H1 (cell line): Measurements from ENCODE around the gene SMIM41. TPM values are rescaled to one million over a fixed set of nuclear protein-coding genes. Genes with fewer than 3 reads are reported as not detected.

Experiments
- BACH1 ChIP-seq: IDR thresholded peaks from 2 replicates; pipeline ENCODE4 v1.6.1; 2012; ENCODE audit warnings: low read length, improper control_type of control experiment
- BRCA1 ChIP-seq: IDR thresholded peaks from 2 replicates; pipeline ENCODE4 v1.6.1; 2012; ENCODE audit warnings: low read depth, low read length, improper control_type of control experiment
- CBX5 ChIP-seq: fragments of 300-800, 300-1000 bp; sonication (generic); IDR thresholded peaks from 2 replicates; pipeline ENCODE4 v1.7.1; 2016; ENCODE audit warnings: antibody characterized with exemption, low read length, low read depth
- EGR1 ChIP-seq: IDR thresholded peaks from 2 replicates; pipeline ENCODE4 v1.6.1; 2011; ENCODE audit warnings: low read depth, low read length, borderline replicate concordance
- HDAC6 ChIP-seq: IDR thresholded peaks from one replicate; pipeline ENCODE4 v1.7.1; 2012; ENCODE audit warnings: low read depth, mild to moderate bottlenecking, inconsistent platforms, low read length, moderate library complexity
- JUN ChIP-seq: IDR thresholded peaks from 2 replicates; pipeline ENCODE4 v1.6.1; 2011; ENCODE audit warnings: low read depth, mild to moderate bottlenecking, improper control_type of control experiment, low read length
- KDM5A ChIP-seq: fragments of 200-600 bp; IDR thresholded peaks from 2 replicates; pipeline ENCODE4 v1.7.1; 2012; ENCODE audit warnings: mild to moderate bottlenecking, low read length, inconsistent platforms, mixed read lengths
- MAFK ChIP-seq: IDR thresholded peaks from 2 replicates; pipeline ENCODE4 v1.6.1; 2012; ENCODE audit warnings: low read depth, mild to moderate bottlenecking, improper control_type of control experiment, low read length
- MAX ChIP-seq: IDR thresholded peaks from 2 replicates; pipeline ENCODE4 v1.6.1; 2012; ENCODE audit warnings: inconsistent platforms
- PHF8 ChIP-seq: fragments of 200-600 bp; sonication (generic); conservative IDR thresholded peaks from 2 replicates; pipeline ENCODE4 v1.7.1; 2012; ENCODE audit warnings: low read depth, mild to moderate bottlenecking, inconsistent platforms, low read length, moderate library complexity
- POLR2A ChIP-seq, 2 experiments: IDR thresholded peaks; 1 replicate in 1 of 2; 2 replicates in 1 of 2; pipeline ENCODE4 v1.6.1; 2011; ENCODE audit warnings: low read depth in 2 of 2, low read length in 2 of 2, mild to moderate bottlenecking in 2 of 2; ENCODE audit errors: control extremely low read depth in 1 of 2
- RAD21 ChIP-seq, 2 experiments: IDR thresholded peaks in 1 of 2; conservative IDR thresholded peaks in 1 of 2; 2 replicates each; pipeline ENCODE4 v1.6.1; 2011; ENCODE audit warnings: low read depth in 2 of 2, low read length in 2 of 2, improper control_type of control experiment in 1 of 2, inconsistent platforms in 1 of 2, mild to moderate bottlenecking in 1 of 2, moderate library complexity in 1 of 2
- RBBP5 ChIP-seq: IDR thresholded peaks from 2 replicates; pipeline ENCODE4 v1.7.1; 2012; ENCODE audit warnings: low read depth, mild to moderate bottlenecking, inconsistent platforms, low read length, moderate library complexity, borderline replicate concordance
- RFX5 ChIP-seq: IDR thresholded peaks from 2 replicates; pipeline ENCODE4 v1.6.1; 2011; ENCODE audit warnings: low read depth, low read length, improper control_type of control experiment, borderline replicate concordance
- RXRA ChIP-seq: IDR thresholded peaks from 2 replicates; pipeline ENCODE4 v1.6.1; 2011; ENCODE audit warnings: low read depth, mild to moderate bottlenecking, low read length, moderate library complexity; ENCODE audit not compliant: insufficient read depth
- SAP30 ChIP-seq: fragments of 300-600 bp; sonication (generic); IDR thresholded peaks from 2 replicates; pipeline ENCODE4 v1.7.1; 2012; ENCODE audit warnings: low read length, moderate library complexity, mild to moderate bottlenecking, inconsistent platforms; ENCODE audit not compliant: insufficient read depth, insufficient replicate concordance
- TAF1 ChIP-seq: IDR thresholded peaks from 2 replicates; pipeline ENCODE4 v1.6.1; 2011; ENCODE audit warnings: mild to moderate bottlenecking, low read depth, low read length
- TAF7 ChIP-seq: optimal IDR thresholded peaks from 2 replicates; pipeline ENCODE3; 2011; ENCODE audit warnings: low read depth, mild to moderate bottlenecking, inconsistent platforms, low read length, moderate library complexity, borderline replicate concordance
- TEAD4 ChIP-seq: IDR thresholded peaks from 2 replicates; pipeline ENCODE4 v1.6.1; 2012; ENCODE audit warnings: low read depth, low read length, inconsistent platforms, mixed read lengths
- ZNF274 ChIP-seq: IDR thresholded peaks from 2 replicates; pipeline ENCODE4 v1.7.0; 2012; ENCODE audit warnings: low read length, borderline replicate concordance; ENCODE audit errors: extremely low read depth
- polyA plus RNA-seq, 7 experiments: library from polyadenylated mRNA; depleted of rRNA in 3 of 7; stranded (reverse) in 5 of 7; unstranded in 2 of 7; fragments of >200 nt in 5 of 7; fragments of 200-250 nt in 2 of 7; gene quantifications; 1 replicate in 5 of 7; 2 replicates in 1 of 7; 4 replicates in 1 of 7; pipeline versions ENCODE4 v1.2.1 to v1.2.3, GENCODE V29; 2011 to 2013; ENCODE audit warnings: missing spikeins in 2 of 7, mixed read lengths in 2 of 7
- total RNA-seq: library from RNA; stranded (reverse); fragmentation: NEBNext Ultra II Directional; extraction: Animal tissue kit (Norgen Biotek cat#: 25700); gene quantifications from 2 replicates; pipeline ENCODE4 v1.2.1, GENCODE V29; 2021
- TF ChIP-seq, protein P1 (sequence below): IDR thresholded peaks from 2 replicates; pipeline ENCODE4 v1.6.1; 2011; ENCODE audit warnings: low read length, improper control_type of control experiment
- TF ChIP-seq, protein P2 (sequence below): IDR thresholded peaks from 2 replicates; pipeline ENCODE4 v1.6.1; 2012; ENCODE audit warnings: inconsistent platforms

Gene SMIM41
- total and polyA plus RNA-seq, 2 of the 8 experiments (the other 6 are each of a cell fraction or from before 2014, with no cell fraction given) = 0.28 to 0.98 TPM

- TF ChIP-seq CBX5 (no peak), MAFK (no peak), RXRA (no peak), RFX5 (no peak), TAF7 (no peak), JUN (no peak), EGR1 (no peak), KDM5A (no peak), BACH1 (no peak), TAF1 (peak; percentile 77), BRCA1 (no peak), PHF8 (no peak), POLR2A (IDR thresholded peaks at IDR 0.05; ENCODE audit: control extremely low read depth in 1 of 2, low read depth in 2 of 2, low read length in 2 of 2) (peak in 1 of 2 experiments; percentile 32; a peak in 1 of 3 replicates), HDAC6 (no peak), TEAD4 (no peak), RAD21 (IDR thresholded peaks at IDR 0.05 in 1 of 2, conservative IDR thresholded peaks at IDR 0.05 in 1 of 2; ENCODE audit: low read depth in 2 of 2, low read length in 2 of 2) (0 out of 4 replicates have a peak, but pooled peaks of 1 of the 2 experiments have one; percentile 6), MAX (peak; percentile 33; the same call in 1 of the 2 replicates), RBBP5 (no peak), SAP30 (no peak), ZNF274 (no peak)
- TF ChIP-seq, protein P1, sequence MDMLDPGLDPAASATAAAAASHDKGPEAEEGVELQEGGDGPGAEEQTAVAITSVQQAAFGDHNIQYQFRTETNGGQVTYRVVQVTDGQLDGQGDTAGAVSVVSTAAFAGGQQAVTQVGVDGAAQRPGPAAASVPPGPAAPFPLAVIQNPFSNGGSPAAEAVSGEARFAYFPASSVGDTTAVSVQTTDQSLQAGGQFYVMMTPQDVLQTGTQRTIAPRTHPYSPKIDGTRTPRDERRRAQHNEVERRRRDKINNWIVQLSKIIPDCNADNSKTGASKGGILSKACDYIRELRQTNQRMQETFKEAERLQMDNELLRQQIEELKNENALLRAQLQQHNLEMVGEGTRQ = no peak
- TF ChIP-seq, protein P2, sequence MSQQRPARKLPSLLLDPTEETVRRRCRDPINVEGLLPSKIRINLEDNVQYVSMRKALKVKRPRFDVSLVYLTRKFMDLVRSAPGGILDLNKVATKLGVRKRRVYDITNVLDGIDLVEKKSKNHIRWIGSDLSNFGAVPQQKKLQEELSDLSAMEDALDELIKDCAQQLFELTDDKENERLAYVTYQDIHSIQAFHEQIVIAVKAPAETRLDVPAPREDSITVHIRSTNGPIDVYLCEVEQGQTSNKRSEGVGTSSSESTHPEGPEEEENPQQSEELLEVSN = peak; percentile 55
These were observed at the start of gene SMIM41 (continued) for GRCh38 chr12:52079576-52080402.
